GM10266 (cell line): ENCODE data around the gene LITAFD.

Experiments used
- DNase-seq: peaks from one replicate; pipeline ENCODE4 v3.0.0; 2012; ENCODE audit errors: extremely low spot score
- TF ChIP-seq, protein P1 (sequence below): IDR thresholded peaks from 2 replicates; pipeline ENCODE4 v1.5.1; 2012; ENCODE audit warnings: mild to moderate bottlenecking, low read depth; ENCODE audit not compliant: control insufficient read depth, insufficient read depth; ENCODE audit errors: missing control alignments

Gene LITAFD

DNA sequence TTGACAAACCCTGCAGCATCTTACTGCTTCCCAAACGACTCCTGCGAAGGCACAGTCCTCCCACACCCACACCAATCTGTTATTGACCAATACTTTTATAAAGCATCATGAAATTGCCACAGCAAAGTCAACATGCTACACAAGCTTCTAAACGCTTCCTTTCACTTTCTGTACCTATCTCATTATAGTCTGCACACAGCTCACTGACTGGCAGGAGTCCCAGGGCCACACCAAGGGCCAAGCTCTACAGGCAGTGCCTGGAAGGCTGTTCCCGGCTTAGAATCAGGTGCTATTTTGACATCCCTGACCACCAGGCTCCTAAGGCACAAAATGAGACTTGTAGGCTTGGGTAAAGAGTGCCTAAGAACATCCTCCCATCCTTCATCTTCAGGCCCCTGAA lies 42.1 kb downstream of the LITAFD start:
- TF ChIP-seq, protein P1, sequence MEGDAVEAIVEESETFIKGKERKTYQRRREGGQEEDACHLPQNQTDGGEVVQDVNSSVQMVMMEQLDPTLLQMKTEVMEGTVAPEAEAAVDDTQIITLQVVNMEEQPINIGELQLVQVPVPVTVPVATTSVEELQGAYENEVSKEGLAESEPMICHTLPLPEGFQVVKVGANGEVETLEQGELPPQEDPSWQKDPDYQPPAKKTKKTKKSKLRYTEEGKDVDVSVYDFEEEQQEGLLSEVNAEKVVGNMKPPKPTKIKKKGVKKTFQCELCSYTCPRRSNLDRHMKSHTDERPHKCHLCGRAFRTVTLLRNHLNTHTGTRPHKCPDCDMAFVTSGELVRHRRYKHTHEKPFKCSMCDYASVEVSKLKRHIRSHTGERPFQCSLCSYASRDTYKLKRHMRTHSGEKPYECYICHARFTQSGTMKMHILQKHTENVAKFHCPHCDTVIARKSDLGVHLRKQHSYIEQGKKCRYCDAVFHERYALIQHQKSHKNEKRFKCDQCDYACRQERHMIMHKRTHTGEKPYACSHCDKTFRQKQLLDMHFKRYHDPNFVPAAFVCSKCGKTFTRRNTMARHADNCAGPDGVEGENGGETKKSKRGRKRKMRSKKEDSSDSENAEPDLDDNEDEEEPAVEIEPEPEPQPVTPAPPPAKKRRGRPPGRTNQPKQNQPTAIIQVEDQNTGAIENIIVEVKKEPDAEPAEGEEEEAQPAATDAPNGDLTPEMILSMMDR = no peak

DNA sequence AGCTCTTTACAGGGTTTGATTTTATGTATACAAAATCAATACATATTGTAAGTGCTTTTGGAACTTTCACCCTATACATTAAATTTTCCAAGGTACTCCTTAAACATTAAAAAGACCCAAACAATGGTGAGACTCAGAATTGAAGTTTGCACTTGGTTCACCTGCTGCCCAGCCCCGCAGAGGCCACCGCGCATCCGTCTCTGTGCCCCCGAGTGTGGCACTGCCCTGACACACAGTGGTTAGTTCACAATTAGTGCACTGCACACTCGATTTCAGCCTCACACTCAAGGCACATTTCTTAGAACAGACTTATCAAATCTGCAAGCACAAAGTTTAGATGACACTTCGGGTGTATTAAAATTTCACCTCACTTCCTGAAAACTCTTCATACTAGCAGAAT lies 43.3 kb downstream of the LITAFD start:
- TF ChIP-seq, protein P1 = no peak
- DNase-seq = no peak

More for the DNA sequence above, 42.1 kb downstream of the LITAFD start:
- DNase-seq = no peak

DNA sequence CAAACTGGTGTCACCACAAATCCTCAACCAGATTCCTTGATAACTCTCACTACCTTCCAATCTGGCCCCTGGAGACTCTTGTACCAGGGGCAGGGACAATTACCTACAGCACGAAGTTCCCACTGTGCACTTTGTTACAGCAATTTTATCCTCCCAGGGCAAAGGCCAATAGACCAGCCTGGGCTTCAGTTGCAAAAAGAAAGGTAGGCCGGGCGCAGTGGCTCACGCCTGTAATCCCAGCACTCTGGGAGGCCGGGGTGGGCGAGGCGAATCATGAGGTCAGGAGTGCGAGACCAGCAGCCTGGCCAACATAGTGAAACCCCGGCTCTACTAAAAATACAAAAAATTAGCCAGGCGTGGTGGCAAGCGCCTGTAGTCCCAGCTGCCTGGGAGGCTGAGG lies 44.7 kb downstream of the LITAFD start:
- no peak for DNase-seq
- TF ChIP-seq, protein P1 = no peak

DNA sequence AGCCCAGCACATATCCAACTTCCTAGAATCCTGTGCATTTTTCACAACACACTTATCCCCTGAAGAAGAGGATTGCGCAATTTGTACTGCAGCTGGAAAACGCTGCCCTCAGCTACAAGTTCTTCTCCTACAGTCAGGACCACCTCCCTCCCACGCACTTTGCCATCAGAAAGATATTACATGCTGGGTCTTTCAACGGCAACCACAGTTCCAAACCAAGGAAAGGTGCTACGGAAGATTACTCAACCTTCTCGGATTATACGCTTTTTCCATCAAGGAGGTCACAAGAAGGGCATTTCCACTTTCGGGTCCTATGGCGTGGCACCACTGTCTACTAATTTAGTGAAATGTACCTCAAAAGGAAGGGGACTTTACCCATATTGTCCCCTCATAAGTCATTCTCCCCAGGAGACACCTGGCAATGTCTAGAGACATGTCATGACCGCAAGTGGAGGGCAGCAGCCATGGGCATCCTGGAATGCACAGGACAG lies 46.4 kb downstream of the LITAFD start:
- DNase-seq = no peak
- TF ChIP-seq, protein P1 = no peak

DNA sequence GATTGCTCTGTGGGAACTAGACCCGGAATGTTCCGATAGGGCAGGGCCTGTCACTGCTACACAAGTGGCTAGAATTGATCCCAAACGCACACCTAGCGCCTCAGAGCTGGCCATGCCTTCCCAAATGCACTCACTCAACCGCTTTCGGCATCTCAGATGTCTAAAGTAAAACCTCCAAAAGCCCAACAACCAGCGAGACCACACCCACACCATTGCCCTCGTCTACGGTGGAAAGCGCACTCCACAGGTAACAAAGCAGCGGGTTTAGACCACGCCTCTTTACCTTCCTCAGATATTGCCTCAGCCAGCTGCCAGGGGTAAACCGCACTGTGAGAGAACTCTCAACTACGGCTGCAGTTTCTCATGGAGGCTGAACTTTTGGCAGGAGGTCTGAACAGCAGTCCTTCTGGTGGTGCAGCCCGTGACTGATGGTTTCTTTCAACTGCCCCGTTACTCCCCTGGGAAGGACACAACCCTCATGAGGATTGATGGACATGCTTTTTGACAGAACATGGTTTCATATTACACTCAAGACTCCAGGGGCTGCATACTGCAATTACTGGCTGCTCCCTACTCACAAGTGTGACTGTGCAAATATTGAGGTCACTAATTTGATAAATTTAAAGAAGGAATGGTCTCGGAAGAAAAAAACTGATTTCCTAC lies 47.1 kb downstream of the LITAFD start:
- DNase-seq = no peak
- TF ChIP-seq, protein P1 = no peak

DNA sequence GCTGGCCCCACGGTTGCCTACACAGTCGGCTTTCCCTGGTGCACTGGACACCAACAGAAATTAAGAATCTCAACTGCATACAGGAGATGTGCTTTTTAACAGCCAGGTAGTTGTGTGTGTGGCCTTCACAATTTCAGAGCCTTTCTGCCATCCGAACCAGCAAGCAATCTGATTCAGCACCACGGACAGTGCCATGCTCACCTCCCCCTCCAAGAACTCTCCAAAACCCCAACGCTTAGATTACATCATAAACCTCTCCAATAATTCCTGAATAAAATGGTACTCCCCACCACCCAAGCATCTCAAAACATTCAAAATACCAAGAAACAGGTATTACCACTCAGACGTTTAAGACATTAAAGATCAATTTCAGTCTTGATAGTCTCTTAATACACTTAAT lies 49.7 kb downstream of the LITAFD start:
- no peak for DNase-seq
- TF ChIP-seq, protein P1 = no peak

DNA sequence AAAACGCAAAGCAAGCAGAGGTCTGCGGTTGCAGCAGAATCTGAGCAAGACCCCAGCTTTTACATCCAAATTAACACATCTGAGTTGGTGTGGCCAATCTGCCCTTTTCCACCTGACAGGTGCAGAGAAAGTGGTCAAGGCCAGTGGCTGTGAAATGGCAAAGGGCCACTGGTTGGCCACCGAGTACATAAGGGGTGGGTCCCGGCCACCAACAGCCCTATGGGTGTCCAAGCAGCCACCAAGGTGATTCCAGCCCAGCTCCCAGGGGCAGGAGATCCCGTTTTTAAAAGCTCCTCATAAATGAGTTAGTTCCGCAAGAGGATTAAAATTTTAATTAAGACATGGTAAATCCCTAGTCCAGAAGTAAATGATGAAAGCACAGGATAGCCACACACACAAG lies 52.5 kb downstream of the LITAFD start:
- TF ChIP-seq, protein P1 = no peak

More for the DNA sequence above, 52.5 kb downstream of the LITAFD start:
- DNase-seq = no peak
